Measurements from ENCODE around the gene ATRAID. TPM values are rescaled to one million over a fixed set of nuclear protein-coding genes. Genes with fewer than 3 reads are reported as not detected.

Gene ATRAID
- total and polyA plus RNA-seq, 2 donors (not counting 3 experiments of a cell fraction or from before 2014, with no cell fraction given) = 84.3 to 283 TPM

GRCh38 chr2:27240406-27240805 lies 28.6 kb downstream of the ATRAID start:
- CTCF ChIA-PET = interaction anchor here (2.4 kb wide), 1 partner anchor 39 kb away, joined by 17 read pairs; no protein-coding TSS in a partner anchor

More at GRCh38 chr2:27240406-27240805, 28.6 kb downstream of the ATRAID start:
- Histone ChIP-seq H3K4me3 (replicated peaks in 1 of 3; ENCODE audit: insufficient read depth in 1 of 3, low read depth in 1 of 3, low read length in 3 of 3) (no peak overlapping the region), H3K9me1 (replicated peaks; ENCODE audit: control insufficient read depth, extremely low read depth, insufficient read depth, low read length) (no peaks in the 10 kb centered on the region), H2AFZ (ENCODE audit: low read depth, low read length) (no peak overlapping the region), H3K9ac (replicated peaks; ENCODE audit: extremely low read depth, insufficient read depth, low read length) (no peak overlapping the region), H3K4me1 (ENCODE audit: control insufficient read depth, extremely low read depth, insufficient read depth, low read length) (no peaks in the 10 kb centered on the region), H4K20me1 (replicated peaks; ENCODE audit: control insufficient read depth, extremely low read depth, insufficient read depth, low read length) (no peaks in the 10 kb centered on the region), H3K79me2 (ENCODE audit: control insufficient read depth, insufficient read depth, low read length) (no peaks in the 10 kb centered on the region), H3K9me3 (replicated peaks; ENCODE audit: control insufficient read depth, insufficient read depth, low read length) (no peaks in the 10 kb centered on the region), H3K27me3 (ENCODE audit: control insufficient read depth in 2 of 2, insufficient read depth in 2 of 2, low read length in 2 of 2) (no peaks in the 10 kb centered on the region), H3K4me2 (ENCODE audit: insufficient read depth, low read length) (no peak overlapping the region), H3K27ac (ENCODE audit: insufficient read depth, low read depth, low read length) (no peak overlapping the region), H3K36me3 (ENCODE audit: control insufficient read depth in 2 of 2, extremely low read depth in 1 of 2, insufficient read depth in 2 of 2, low read length in 2 of 2) (peaks cover 31 to 77% of the 10 kb centered on the region in 2 experiments)
- no peak for DNase-seq (ENCODE audit: low read depth, low spot score)
- intact Hi-C loops (cut with micrococcal nuclease) = no loop called here
- dilution Hi-C loops (cut with MboI; ENCODE audit: extremely low pct_ligation_motif_present, low sequenced_read_pairs) = no loop called here
- POLR2A ChIA-PET = no interaction called here
- TF ChIP-seq CTCF (IDR thresholded peaks at IDR 0.05; ENCODE audit: extremely low read depth in 1 of 2, insufficient read depth in 1 of 2, low read depth in 1 of 2, low read length in 2 of 2) (no peak), POLR2A (IDR thresholded peaks at IDR 0.05; ENCODE audit: low read depth, low read length) (no peak), MYC (IDR thresholded peaks at IDR 0.05; ENCODE audit: low read depth, low read length) (no peak), MAX (IDR thresholded peaks at IDR 0.05; ENCODE audit: insufficient read depth, insufficient read length) (no peak), FOS (IDR thresholded peaks at IDR 0.05; ENCODE audit: borderline replicate concordance, insufficient read depth, low read length) (no peak), GATA2 (IDR thresholded peaks at IDR 0.05; ENCODE audit: insufficient read depth, insufficient read length, low read depth, low read length) (no peak), EZH2 (IDR thresholded peaks at IDR 0.05; ENCODE audit: borderline replicate concordance, low read depth, low read length, severe bottlenecking) (no peak), POLR2AphosphoS5 (IDR thresholded peaks at IDR 0.05; ENCODE audit: insufficient read depth, low read depth, low read length) (no peak), JUN (IDR thresholded peaks at IDR 0.05; ENCODE audit: borderline replicate concordance, insufficient read depth, insufficient read length, low read depth) (no peak)
- no peak for FAIRE-seq
- BruUV-seq (replicated peaks) = no TSS peak

Measured in endothelial cell of umbilical vein (primary cell).